Mucosa of rectum (tissue), 2 donors: Measurements from ENCODE around the gene FYB2.
"Not testable (repeated sequence)": the region's sequence is repeated elsewhere in the genome, so short reads cannot be mapped to it uniquely, and the experiment has no call there.

Source experiments
- H3K27ac ChIP-seq, 2 donors: one replicate each; pipeline ENCODE4 v1.7.0; 2013; ENCODE audit warnings: inconsistent platforms in 2 of 2, low read depth in 2 of 2, low read length in 2 of 2
- H3K27me3 ChIP-seq, 2 donors: one replicate each; pipeline ENCODE4 v1.7.0; 2013; ENCODE audit warnings: low read length in 2 of 2; ENCODE audit not compliant: control insufficient read depth in 2 of 2, insufficient read depth in 2 of 2
- H3K36me3 ChIP-seq, 2 donors: one replicate each; pipeline ENCODE4 v1.7.0; 2013; ENCODE audit warnings: low read length in 2 of 2; ENCODE audit not compliant: control insufficient read depth in 2 of 2, insufficient read depth in 2 of 2
- H3K4me1 ChIP-seq, 2 donors: one replicate each; pipeline ENCODE4 v1.7.0; 2013; ENCODE audit warnings: low read length in 2 of 2, mild to moderate bottlenecking in 1 of 2; ENCODE audit not compliant: control insufficient read depth in 2 of 2, insufficient read depth in 2 of 2
- H3K4me3 ChIP-seq, 2 donors: one replicate each; pipeline ENCODE4 v1.7.0; 2013; ENCODE audit warnings: low read length in 2 of 2
- H3K9ac ChIP-seq, 2 donors: one replicate each; pipeline ENCODE4 v1.7.0; 2013; ENCODE audit warnings: low read length in 2 of 2, low read depth in 1 of 2, mild to moderate bottlenecking in 1 of 2
- H3K9me3 ChIP-seq, 2 donors: one replicate each; pipeline ENCODE4 v1.7.0; 2013; ENCODE audit warnings: low read length in 2 of 2; ENCODE audit not compliant: control insufficient read depth in 2 of 2
- donor health status: healthy.
- donor health status: Normal muscosa, but diverticular disease.

The FYB2 gene

DNA sequence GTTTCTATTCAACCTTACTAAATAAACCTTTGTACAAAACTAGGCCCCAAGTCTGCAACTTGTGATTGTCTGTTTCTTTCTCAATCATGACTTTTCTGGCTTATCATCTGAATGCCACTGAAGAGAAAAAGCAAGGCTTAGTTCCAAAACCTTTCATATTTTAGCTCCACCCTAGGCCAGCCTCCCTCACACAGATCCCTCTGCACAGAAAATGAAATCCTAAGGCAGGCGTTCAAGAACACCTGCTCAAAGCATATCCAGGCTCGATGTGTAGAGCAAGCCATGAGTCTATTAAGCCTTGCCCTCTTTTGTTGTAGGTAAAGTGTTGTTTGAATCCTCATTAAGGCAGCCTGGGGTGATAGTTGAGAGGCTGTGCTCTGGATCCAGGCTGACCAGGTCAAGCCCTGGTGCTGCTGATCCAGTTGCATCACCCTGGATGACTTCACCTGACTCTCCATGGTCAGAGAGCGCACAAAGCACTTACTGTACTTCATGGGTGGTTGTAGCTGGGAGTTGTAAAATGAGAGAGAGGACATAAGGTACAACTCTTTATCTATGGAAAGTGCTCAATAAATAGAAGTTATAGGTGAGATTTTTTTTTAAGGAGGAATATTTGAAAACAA is 39.0 kb downstream of the FYB2 start:
- H3K27me3 ChIP-seq, result no peaks in the 10 kb centered on the region
- H3K4me1 ChIP-seq, result no peaks in the 10 kb centered on the region
- no peak overlapping the region for H3K9ac ChIP-seq
- no peaks in the 10 kb centered on the region for H3K36me3 ChIP-seq
- H3K9me3 ChIP-seq, result no peaks in the 10 kb centered on the region
- no peak overlapping the region for H3K4me3 ChIP-seq
- no peak overlapping the region for H3K27ac ChIP-seq

DNA sequence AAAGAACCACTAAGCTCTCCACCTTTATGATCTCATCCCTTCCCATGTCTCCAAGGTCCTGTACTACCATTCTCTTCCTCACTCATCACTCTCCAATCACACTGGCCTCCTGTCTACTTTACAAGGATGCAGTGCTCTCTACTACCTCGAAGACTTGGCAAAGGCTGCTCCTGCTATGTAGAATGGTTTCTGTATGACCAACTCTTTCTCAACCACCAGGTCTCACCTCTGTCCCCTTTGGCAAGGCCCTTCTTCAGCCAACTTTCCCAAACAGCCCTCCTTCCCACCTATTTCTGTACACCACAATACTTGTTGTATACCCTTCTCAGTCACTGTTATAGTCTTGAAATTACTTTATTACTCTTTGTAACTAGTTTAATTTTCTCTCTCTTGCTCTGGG is 41.2 kb downstream of the FYB2 start:
- no peak overlapping the region for H3K9ac ChIP-seq
- H3K36me3 ChIP-seq, result no peaks in the 10 kb centered on the region
- no peak overlapping the region for H3K27ac ChIP-seq
- no peaks in the 10 kb centered on the region for H3K4me1 ChIP-seq
- H3K9me3 ChIP-seq, result no peaks in the 10 kb centered on the region
- H3K4me3 ChIP-seq, result no peak overlapping the region
- no peaks in the 10 kb centered on the region for H3K27me3 ChIP-seq

GRCh38 chr1:56774732-56775131 is 44.5 kb downstream of the FYB2 start:
- not testable (repeated sequence) for H3K36me3 ChIP-seq, H3K4me3 ChIP-seq, H3K9me3 ChIP-seq, H3K9ac ChIP-seq, H3K4me1 ChIP-seq, H3K27ac ChIP-seq, H3K27me3 ChIP-seq

DNA sequence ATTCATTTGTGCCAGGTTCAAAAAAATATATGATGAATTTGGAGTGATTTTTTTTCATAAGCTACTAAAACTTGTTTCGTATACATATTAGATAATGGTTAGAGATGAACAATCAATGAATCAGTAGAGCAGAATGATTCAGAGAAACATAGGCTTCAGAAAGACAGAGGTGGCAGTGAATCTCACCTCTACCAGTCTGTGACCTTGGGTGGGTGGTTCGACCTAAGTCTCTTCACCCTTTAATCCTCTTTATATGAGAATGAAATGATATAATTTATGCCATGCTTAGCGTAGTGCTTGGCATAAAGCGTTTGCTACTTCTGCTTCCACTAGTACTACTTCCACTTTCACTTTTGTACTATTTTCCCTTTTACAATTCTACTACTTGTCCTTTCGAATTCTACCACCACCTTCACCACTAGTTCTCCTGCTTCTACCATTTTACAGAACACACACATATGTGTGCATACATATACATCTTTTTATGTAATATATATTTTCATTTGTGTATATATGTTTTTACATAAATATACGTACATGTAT is 45.1 kb downstream of the FYB2 start:
- H3K4me1 ChIP-seq, result no peaks in the 10 kb centered on the region
- H3K9me3 ChIP-seq, result no peaks in the 10 kb centered on the region
- H3K36me3 ChIP-seq, result no peaks in the 10 kb centered on the region
- H3K27ac ChIP-seq, result no peak overlapping the region
- peak overlapping the region in 1 of 2 donors; percentile 39 for H3K4me3 ChIP-seq
- H3K27me3 ChIP-seq, result no peaks in the 10 kb centered on the region
- H3K9ac ChIP-seq, result no peak overlapping the region

- Histone ChIP-seq H3K27ac (no peak overlapping the region), H3K27me3 (no peaks in the 10 kb centered on the region), H3K9me3 (no peaks in the 10 kb centered on the region), H3K4me1 (no peaks in the 10 kb centered on the region), H3K9ac (no peak overlapping the region), H3K4me3 (no peak overlapping the region), H3K36me3 (no peaks in the 10 kb centered on the region)
Measured at GRCh38 chr1:56773341-56774066, 45.7 kb downstream of the FYB2 start.

GRCh38 chr1:56771717-56772116 is 47.5 kb downstream of the FYB2 start:
- no peak overlapping the region for H3K9ac ChIP-seq
- H3K4me1 ChIP-seq, result no peaks in the 10 kb centered on the region
- no peak overlapping the region for H3K4me3 ChIP-seq
- H3K36me3 ChIP-seq, result no peaks in the 10 kb centered on the region
- no peaks in the 10 kb centered on the region for H3K27me3 ChIP-seq
- no peaks in the 10 kb centered on the region for H3K9me3 ChIP-seq
- H3K27ac ChIP-seq, result no peak overlapping the region

DNA sequence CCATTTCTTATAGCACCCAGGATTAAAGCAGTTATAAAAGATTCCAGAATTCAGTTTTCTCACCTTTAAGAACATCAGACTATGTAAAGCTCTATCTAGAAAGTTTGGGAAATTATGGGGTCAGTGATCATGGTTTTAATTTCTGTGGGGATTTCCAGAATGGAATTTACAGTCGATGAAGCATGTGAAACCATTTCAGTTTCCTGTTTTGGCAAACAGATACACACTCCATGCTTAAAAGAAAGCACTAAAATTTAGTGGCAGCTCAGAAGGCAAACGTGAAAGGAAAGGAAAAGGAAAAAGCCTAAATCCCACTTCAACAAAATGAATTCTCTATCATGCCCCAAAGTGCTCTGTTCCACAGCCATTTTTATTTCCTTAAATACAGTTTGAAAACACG is 60.4 kb downstream of the FYB2 start:
- Histone ChIP-seq H3K36me3 (no peaks in the 10 kb centered on the region), H3K4me1 (no peaks in the 10 kb centered on the region), H3K9me3 (no peaks in the 10 kb centered on the region), H3K9ac (no peak overlapping the region), H3K27me3 (no peaks in the 10 kb centered on the region), H3K4me3 (no peak overlapping the region), H3K27ac (no peak overlapping the region)

DNA sequence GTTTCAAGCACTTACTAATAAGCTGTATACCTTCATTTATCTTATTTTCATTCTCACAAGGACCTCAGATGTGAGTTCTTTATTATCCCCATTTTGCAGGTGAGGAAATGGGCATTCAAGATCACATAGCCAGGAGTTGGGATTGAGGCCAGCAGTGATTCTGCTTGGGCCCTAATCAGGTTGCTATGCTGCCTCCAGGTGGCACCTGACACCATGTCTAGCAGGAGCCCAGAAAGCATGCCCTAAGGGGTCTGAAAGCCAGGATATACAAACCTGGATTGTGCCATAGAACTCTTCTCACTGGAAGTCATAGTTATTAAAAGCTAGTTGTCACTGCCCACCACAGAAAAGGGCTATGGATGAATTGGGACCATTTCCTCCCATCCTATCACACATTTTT is 61.1 kb downstream of the FYB2 start:
- no peaks in the 10 kb centered on the region for H3K27me3 ChIP-seq
- no peaks in the 10 kb centered on the region for H3K4me1 ChIP-seq
- H3K36me3 ChIP-seq, result no peaks in the 10 kb centered on the region
- H3K27ac ChIP-seq, result no peak overlapping the region
- H3K9me3 ChIP-seq, result no peaks in the 10 kb centered on the region
- no peak overlapping the region for H3K4me3 ChIP-seq
- H3K9ac ChIP-seq, result no peak overlapping the region

DNA sequence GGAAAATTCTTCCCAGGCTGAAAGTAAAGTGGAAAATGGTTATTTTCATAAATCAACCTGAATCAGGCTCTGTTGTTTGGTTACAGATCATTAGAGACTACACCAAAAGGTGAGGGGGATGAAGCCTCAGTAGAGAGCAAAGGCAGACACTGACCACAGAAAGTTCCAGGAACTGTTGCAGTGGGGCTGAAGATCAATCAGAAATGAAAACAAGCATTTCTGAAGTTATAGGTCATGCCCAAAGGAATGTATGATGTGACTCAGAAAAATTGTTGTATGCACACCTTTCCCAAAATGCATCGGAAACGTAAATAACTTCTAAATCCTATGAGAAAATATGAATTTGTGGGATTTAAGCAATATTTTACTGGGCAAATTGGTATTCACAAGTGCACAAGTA is 63.3 kb downstream of the FYB2 start:
- H3K9ac ChIP-seq, result no peak overlapping the region
- H3K36me3 ChIP-seq, result no peaks in the 10 kb centered on the region
- H3K4me1 ChIP-seq, result no peaks in the 10 kb centered on the region
- no peaks in the 10 kb centered on the region for H3K9me3 ChIP-seq
- no peaks in the 10 kb centered on the region for H3K27me3 ChIP-seq
- H3K4me3 ChIP-seq, result no peak overlapping the region
- no peak overlapping the region for H3K27ac ChIP-seq

GRCh38 chr1:56754708-56755479 is 64.3 kb downstream of the FYB2 start:
- Histone ChIP-seq H3K36me3 (no peaks in the 10 kb centered on the region), H3K9me3 (no peaks in the 10 kb centered on the region), H3K4me3 (no peak overlapping the region), H3K9ac (no peak overlapping the region), H3K4me1 (no peaks in the 10 kb centered on the region), H3K27me3 (no peaks in the 10 kb centered on the region), H3K27ac (no peak overlapping the region)
